LNCAP (cell line): Measurements from ENCODE around the gene CYP1A1.

Source experiments
- CTCF ChIP-seq: fragments of 450-650 bp; IDR thresholded peaks from 2 replicates; pipeline ENCODE4 v1.5.1; 2017; ENCODE audit warnings: mild to moderate bottlenecking

CYP1A1 gene

GRCh38 chr15:74767167-74768098, 42.1 kb upstream of the CYP1A1 start:
- no peak for TF ChIP-seq CTCF

- TF ChIP-seq CTCF = no peak
These were observed 38.1 kb upstream of the CYP1A1 start for GRCh38 chr15:74763416-74763815.

- no peak for TF ChIP-seq CTCF
These were observed 37.4 kb upstream of the CYP1A1 start for GRCh38 chr15:74762791-74763150.

GRCh38 chr15:74758736-74759135, 33.4 kb upstream of the CYP1A1 start:
- no peak for TF ChIP-seq CTCF

GRCh38 chr15:74754593-74755215, 29.4 kb upstream of the CYP1A1 start:
- TF ChIP-seq CTCF = no peak

- no peak for TF ChIP-seq CTCF
These were observed 27.2 kb upstream of the CYP1A1 start for GRCh38 chr15:74752531-74752930.

GRCh38 chr15:74752011-74752410, 26.7 kb upstream of the CYP1A1 start:
- TF ChIP-seq CTCF = no peak
